ENCODE results near the gene SNX18. TPM values are rescaled to one million over a fixed set of nuclear protein-coding genes. Genes with fewer than 3 reads are reported as not detected.

The SNX18 gene
- polyA plus RNA-seq, 1 donor (not counting 4 experiments of a cell fraction or from before 2014, with no cell fraction given): 7.4 TPM

- Histone ChIP-seq H3K4me1 (ENCODE audit: control insufficient read depth, extremely low read depth, insufficient read depth, low read length) (no peaks in the 10 kb centered on the region), H3K27me3 (ENCODE audit: control insufficient read depth, extremely low read depth, insufficient read depth, low read length) (peaks cover 6% of the 10 kb centered on the region), H3K36me3 (ENCODE audit: control insufficient read depth in 2 of 2, extremely low read depth in 1 of 2, insufficient read depth in 2 of 2, low read length in 2 of 2) (no peaks in the 10 kb centered on the region), H3K9me1 (ENCODE audit: control insufficient read depth, extremely low read depth, insufficient read depth, low read length) (no peaks in the 10 kb centered on the region), H3K79me2 (ENCODE audit: control insufficient read depth, insufficient read depth, low read length) (no peaks in the 10 kb centered on the region), H2AFZ (ENCODE audit: control insufficient read depth, low read length) (no peak overlapping the region), H3K4me2 (ENCODE audit: control insufficient read depth, extremely low read depth, insufficient read depth, low read depth, low read length) (no peak overlapping the region), H3K9me3 (ENCODE audit: control insufficient read depth, low read depth, low read length) (no peaks in the 10 kb centered on the region), H3K27ac (ENCODE audit: control insufficient read depth, insufficient read depth, low read length) (no peak overlapping the region), H3K9ac (ENCODE audit: control insufficient read depth, extremely low read depth, insufficient read depth, low read length) (no peak overlapping the region), H3K4me3 (ENCODE audit: control insufficient read depth in 2 of 3, extremely low read depth in 1 of 3, insufficient read depth in 2 of 3, low read depth in 1 of 3, low read length in 3 of 3) (no peak overlapping the region), H4K20me1 (ENCODE audit: control insufficient read depth, extremely low read depth, insufficient read depth, low read length) (no peaks in the 10 kb centered on the region)
- TF ChIP-seq, protein P1, sequence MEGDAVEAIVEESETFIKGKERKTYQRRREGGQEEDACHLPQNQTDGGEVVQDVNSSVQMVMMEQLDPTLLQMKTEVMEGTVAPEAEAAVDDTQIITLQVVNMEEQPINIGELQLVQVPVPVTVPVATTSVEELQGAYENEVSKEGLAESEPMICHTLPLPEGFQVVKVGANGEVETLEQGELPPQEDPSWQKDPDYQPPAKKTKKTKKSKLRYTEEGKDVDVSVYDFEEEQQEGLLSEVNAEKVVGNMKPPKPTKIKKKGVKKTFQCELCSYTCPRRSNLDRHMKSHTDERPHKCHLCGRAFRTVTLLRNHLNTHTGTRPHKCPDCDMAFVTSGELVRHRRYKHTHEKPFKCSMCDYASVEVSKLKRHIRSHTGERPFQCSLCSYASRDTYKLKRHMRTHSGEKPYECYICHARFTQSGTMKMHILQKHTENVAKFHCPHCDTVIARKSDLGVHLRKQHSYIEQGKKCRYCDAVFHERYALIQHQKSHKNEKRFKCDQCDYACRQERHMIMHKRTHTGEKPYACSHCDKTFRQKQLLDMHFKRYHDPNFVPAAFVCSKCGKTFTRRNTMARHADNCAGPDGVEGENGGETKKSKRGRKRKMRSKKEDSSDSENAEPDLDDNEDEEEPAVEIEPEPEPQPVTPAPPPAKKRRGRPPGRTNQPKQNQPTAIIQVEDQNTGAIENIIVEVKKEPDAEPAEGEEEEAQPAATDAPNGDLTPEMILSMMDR (optimal IDR thresholded peaks at IDR 0.05 in 1 of 3, IDR thresholded peaks at IDR 0.05 in 1 of 3, conservative IDR thresholded peaks at IDR 0.05 in 1 of 3; ENCODE audit: extremely low read depth in 1 of 3, insufficient read depth in 2 of 3, low read length in 3 of 3): no peak
- TF ChIP-seq EZH2 (IDR thresholded peaks at IDR 0.05; ENCODE audit: low read length): no peak
- dilution Hi-C loops (cut with MboI; ENCODE audit: extremely low pct_ligation_motif_present, low sequenced_read_pairs): no loop called here
- no peak for FAIRE-seq
- DNase-seq (ENCODE audit: low read depth, low spot score): no peak
These were observed 62.2 kb downstream of the SNX18 start for GRCh38 chr5:54579591-54580295.

DNA sequence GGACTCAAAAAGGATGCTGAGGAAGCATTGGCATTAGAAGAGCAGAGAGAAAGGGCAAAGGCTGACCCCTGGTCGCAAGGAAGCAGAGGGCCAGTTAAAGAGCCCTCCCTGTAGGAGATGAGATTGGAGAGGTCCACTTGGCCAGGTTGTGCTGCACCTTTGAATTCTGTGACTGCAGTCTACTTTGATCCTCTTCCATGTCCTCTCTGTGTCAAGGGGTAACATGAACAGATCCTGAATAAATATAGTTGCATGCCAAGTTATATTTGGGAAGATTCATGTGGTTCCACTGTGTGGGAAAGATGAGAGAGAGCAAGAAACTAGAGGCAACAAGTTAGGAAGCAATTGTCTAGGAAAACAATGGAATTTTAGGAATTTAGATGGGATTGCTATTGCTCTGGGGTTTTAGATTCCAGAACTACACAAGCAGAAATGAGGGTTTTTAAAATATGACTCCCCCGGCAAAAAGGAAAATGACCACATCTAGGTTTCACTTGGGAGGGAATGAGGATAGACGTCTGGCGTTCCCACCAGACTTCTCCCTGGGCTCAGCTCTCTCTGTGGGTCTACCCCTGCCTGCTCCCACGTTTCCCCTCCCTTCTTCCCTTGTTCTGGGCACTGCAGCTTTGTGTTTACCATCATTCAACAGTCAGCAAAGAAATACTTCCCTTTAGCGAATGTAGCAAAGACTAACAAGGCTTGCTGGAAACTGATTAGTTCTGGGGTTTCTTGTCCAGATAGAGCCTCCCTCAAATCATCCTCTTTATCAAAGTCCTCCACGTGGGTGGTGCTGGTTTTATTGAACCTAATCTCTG is 63.6 kb downstream of the SNX18 start:
- Histone ChIP-seq H3K4me2 (ENCODE audit: control insufficient read depth, extremely low read depth, insufficient read depth, low read depth, low read length) (no peak overlapping the region), H3K79me2 (ENCODE audit: control insufficient read depth, insufficient read depth, low read length) (no peaks in the 10 kb centered on the region), H2AFZ (ENCODE audit: control insufficient read depth, low read length) (no peak overlapping the region), H3K9me1 (ENCODE audit: control insufficient read depth, extremely low read depth, insufficient read depth, low read length) (no peaks in the 10 kb centered on the region), H4K20me1 (ENCODE audit: control insufficient read depth, extremely low read depth, insufficient read depth, low read length) (no peaks in the 10 kb centered on the region), H3K36me3 (ENCODE audit: control insufficient read depth in 2 of 2, extremely low read depth in 1 of 2, insufficient read depth in 2 of 2, low read length in 2 of 2) (no peaks in the 10 kb centered on the region), H3K27me3 (ENCODE audit: control insufficient read depth, extremely low read depth, insufficient read depth, low read length) (peaks cover 6% of the 10 kb centered on the region), H3K9me3 (ENCODE audit: control insufficient read depth, low read depth, low read length) (no peaks in the 10 kb centered on the region), H3K27ac (ENCODE audit: control insufficient read depth, insufficient read depth, low read length) (no peak overlapping the region), H3K9ac (ENCODE audit: control insufficient read depth, extremely low read depth, insufficient read depth, low read length) (no peak overlapping the region), H3K4me3 (ENCODE audit: control insufficient read depth in 2 of 3, extremely low read depth in 1 of 3, insufficient read depth in 2 of 3, low read depth in 1 of 3, low read length in 3 of 3) (no peak overlapping the region), H3K4me1 (ENCODE audit: control insufficient read depth, extremely low read depth, insufficient read depth, low read length) (no peaks in the 10 kb centered on the region)
- no peak for TF ChIP-seq EZH2 (IDR thresholded peaks at IDR 0.05; ENCODE audit: low read length)
- TF ChIP-seq, protein P1 (optimal IDR thresholded peaks at IDR 0.05 in 1 of 3, IDR thresholded peaks at IDR 0.05 in 1 of 3, conservative IDR thresholded peaks at IDR 0.05 in 1 of 3; ENCODE audit: extremely low read depth in 1 of 3, insufficient read depth in 2 of 3, low read length in 3 of 3): no peak
- dilution Hi-C loops (cut with MboI; ENCODE audit: extremely low pct_ligation_motif_present, low sequenced_read_pairs): no loop called here
- no peak for DNase-seq (ENCODE audit: low read depth, low spot score)
- no peak for FAIRE-seq

Data from keratinocyte (primary cell).